ENCODE results near the gene TOM1.

The TOM1 gene

DNA sequence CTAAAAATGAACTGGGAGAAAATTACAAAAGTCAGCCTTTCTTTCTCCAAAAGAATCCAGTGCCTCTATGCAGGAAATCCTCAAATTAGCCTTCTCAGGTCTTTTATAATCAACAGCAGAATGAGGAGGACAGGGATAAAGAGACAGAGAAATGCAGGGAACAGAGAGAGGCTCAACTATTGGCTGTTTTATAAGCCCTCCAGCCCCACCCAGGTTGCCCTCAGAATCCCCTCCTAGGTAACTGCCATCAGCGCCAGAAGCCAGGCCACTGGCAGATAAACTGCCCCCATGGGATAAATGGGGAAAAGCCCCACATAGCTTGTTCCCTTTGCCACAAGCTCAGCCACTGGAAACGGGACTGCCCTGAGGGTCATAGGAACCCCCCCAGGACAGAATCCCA, 70.3 kb downstream of the TOM1 start:
- no peak for DNase-seq (ENCODE audit: low read depth in 2 of 2)

DNA sequence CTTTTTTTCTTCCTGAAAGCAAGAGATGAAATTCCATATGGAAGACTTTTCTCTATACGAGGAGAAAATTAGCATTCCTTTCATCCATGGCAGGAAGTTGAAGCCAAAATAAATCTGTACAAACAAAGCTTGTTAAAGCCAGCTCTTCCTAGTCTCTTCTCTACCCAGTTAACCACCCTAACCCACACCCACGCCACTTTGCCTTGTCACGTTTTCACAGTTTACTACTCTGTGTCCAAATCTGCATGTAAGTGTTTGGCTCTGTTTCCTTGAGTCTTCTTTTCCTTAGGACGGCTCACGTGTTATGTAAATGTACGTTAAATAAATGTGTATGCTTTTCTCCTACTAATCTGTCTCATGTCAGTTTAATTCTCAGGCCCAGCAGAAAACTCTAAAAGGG, 74.1 kb downstream of the TOM1 start:
- DNase-seq (ENCODE audit: low read depth in 2 of 2) = no peak

DNA sequence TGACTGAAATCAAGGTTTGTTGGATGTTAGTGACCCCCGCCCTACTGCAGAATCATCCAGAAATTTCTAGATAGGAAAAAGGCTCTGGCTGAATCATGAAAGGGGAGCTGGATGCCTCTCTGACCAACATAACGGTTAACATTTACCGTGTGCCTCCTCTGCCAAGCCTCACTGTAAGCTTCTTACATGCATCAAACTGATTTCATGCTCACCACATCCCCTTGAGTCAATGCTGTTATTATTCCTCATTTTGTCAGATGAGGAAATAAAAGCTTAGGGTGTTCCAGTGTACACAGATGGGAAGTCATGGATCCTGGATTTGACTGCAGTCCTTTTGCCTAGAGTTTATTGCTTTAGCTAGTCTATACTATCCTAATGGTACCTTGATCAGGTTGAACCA, 75.3 kb downstream of the TOM1 start:
- no peak for DNase-seq (ENCODE audit: low read depth in 2 of 2)

DNA sequence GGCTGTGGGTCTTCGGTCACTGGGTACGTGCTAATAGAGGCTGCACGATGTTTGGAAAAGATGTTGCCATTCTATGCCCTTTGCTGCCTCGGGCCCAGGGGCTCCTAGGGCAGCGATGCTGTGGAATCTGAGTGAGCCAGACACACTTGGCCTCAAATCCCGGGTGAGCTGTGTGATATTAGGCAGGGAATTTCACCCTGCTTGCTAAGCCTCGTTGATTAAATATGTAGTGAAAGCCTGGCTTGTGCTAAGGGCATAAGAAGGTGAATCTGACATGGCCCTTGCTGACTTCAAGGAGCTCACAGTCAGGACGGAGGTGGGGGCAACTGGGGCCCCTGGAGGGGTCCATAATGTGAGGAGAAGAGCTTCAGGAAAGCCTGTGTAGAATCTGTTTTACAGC, 75.8 kb downstream of the TOM1 start:
- DNase-seq (ENCODE audit: low read depth in 2 of 2) = no peak

DNA sequence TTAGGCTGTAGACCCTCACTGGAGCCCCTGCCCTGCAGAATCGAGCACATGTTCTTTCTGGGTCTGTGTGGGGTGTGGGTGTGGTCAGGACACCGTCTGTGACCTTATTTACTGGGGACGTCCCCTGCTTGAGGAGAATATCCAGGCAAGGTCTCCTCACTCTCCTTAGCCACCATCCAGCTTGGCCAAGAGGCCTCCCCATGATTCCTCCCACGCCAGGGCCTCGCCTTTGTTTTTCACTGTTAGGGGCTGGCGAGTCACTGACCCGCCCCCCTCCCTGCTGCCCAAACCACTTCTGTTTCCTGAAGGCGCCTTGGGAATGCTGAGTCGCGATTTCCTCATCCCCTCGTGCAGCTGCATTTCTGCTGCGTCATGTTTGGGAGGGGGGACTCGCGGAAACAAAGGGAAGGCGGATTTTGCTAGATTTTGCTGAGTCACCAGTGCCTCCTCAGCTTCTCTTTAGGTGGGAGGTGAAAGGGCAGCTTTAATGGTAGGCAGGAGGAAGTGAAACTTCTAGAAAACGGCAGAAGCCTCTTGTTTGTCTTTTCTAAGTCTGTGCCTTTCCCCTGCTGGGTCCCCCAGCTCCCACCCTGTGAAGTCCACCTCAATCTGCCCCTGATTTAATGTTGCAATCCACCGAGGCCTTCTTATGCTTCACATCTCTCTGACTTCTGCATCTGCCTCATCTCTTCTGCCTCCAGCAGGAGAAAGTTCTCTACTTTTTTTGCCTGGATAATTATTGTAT, 77.2 kb downstream of the TOM1 start:
- no peak for DNase-seq (ENCODE audit: low read depth in 2 of 2)

DNA sequence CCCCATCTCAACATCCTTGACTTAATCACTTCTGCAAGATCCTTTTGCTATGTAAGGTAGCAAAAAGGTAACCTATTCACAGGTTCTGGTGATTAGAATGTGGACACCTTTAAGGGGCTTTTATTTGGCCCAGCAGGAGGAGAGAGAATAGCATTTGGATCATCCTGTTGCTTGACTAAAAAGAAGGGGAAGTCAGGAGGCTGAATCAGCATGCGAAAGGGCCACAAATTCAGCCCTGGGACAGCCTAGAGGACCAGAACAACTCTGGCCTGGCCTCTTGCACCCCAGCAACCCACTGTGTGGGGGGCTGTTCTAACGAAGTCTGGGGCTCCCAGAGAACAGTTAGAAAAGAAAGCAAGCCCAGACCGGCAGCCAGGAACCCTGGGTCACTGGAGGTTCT, 78.0 kb downstream of the TOM1 start:
- no peak for DNase-seq (ENCODE audit: low read depth in 2 of 2)

DNA sequence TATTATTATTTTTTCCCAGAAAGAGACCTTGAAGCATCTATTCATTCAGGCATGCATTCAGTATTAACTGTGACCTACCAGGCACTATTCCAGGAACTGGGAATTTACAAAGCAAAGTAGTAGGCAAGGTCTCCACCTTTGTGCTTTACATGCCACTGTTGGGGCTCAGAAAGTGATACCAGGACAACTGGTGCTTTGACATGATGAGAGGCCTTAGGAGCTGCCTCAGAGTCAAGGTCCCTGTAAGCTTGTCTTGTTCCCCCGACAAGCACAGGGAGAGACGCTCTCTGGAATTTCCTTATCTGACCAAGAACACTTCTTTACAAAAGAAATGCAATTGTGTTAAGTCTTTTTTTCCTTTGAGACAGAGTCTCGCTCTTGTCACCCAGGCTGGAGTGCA, 78.9 kb downstream of the TOM1 start:
- no peak for DNase-seq (ENCODE audit: low read depth in 2 of 2)

DNA sequence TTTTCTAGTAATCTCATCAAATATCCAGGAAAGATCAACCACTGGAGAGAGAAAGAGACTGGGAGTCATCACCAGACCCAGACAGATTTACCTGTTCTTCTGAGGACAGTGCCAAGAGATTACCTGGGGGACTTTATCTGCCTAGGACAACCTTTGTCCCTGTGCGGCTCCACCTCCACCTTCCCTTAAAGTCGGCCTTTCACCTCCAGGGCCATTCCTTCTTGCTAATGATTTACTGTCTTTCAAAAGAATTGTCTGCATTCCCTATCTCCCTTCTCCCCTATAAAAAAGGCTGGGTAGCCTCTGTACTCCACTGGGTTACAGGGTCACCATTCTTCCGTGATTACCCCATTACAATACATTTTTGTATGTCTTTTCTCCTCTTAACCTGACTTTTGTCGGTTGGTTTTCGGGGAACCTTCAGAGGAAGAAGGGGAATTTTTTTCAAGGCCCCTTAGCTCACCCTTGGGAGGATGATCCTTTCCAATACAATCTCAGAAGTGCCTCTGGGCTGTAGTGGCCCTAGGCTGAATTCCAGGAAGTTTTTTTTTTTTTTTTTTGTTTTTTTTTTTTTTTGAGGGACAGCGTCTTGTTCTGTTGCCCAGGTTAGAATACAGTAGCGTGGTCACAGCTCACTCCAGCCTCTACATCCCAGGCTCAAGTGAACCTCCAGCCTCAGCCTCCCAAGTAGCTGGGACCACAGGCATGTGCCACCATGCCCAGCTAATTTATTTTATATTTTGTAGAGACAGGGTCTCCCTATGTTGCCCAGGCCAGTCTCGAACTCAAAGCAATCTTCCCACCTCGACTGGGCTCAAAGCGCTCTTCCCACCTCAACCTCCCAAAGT, 79.7 kb downstream of the TOM1 start:
- DNase-seq (ENCODE audit: low read depth in 2 of 2) = no peak

DNA sequence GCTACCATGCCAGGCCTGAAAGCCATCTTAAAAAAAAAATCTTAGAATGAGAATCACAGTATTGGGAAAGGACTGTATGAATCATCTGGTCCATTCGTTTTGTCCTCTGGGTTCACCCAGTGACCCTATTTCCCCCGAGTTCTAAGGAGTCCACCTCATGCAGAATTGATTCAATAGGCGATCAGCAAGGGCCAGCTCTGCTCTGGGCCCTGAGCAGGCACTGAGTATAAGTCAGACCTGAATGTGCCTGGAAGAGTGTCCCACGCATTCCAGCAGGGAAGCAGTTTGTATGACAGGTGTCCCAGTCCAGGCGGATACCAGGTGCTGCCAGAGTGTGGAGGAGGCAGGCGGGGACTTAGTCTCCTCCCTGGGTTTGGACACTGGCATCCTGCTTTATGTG, 80.3 kb downstream of the TOM1 start:
- no peak for DNase-seq (ENCODE audit: low read depth in 2 of 2)

DNA sequence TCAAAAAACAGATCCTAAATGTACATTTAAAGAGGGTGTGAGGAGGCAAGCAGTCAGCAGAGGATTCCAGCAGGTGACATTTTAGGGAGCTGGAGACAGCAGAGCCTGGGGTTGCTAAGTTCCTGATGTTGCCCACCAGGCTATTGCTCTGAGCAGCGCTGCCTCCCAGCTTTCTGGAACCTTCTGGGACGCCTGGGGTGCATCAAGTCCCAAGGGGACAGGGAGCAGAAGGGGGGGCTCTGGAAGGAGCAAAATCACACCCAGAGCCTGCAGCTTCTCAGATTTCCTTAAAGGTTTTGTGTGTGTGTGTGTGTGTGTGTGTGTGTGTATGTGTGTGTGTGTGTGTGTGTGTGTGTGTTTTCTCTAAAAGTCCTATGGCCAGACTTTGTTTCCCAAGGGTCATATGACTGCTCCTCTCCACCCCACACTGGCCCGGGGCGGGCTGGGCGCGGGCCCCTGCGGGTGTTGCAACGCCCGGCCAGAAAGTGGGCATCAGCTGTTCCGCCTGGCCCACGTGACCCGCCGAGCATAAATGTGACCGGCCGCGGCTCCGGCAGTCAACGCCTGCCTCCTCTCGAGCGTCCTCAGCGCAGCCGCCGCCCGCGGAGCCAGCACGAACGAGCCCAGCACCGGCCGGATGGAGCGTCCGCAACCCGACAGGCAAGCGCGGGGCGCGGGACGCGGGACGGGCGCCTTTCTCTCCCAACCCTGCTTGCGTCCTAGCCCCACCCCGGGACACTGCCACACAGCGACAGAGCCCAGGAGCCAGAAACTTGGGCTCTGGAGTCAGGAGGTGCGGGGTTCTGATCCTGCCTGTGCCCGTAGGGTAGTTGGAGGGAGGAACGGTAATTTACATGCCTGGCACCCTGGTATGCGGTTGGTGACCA, 81.1 kb downstream of the TOM1 start, which contains the start of gene HMOX1:
Gene HMOX1 (plus strand): TSS at position 560 of the 887 bp plus-strand sequence. CDS start 78 bp downstream, at position 638.
- peak in 1 of 2 donors; percentile 37 for DNase-seq (ENCODE audit: low read depth in 2 of 2)

DNA sequence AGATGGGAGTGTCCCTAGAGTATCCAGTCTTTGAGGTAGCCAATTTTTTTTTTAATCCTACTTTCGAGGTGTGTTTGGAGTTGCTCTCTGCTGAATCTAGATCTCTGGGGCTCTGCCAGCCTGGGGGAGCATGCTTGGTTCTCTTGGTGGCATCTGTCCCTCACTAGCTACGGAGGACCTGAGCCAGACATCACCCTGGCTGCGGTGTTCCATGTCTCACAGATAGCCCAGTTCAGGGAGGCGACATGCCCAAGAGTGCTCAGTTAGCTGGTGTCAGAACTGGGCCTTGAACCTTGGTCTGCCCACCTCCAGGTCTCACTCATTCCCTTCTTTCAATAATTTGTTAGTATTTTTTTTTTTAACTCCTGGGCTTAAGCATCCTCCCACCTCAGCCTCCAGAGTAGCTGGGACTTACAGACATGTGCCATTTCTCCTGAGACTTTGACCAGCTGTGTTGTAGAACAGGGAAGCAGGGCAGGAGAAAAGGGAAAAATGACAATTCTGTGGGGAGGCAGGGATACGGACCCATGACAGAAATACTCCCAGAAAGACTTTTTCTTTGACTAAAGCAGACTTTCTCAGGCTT, 81.8 kb downstream of the TOM1 start:
- DNase-seq (ENCODE audit: low read depth in 2 of 2) = no peak

DNA sequence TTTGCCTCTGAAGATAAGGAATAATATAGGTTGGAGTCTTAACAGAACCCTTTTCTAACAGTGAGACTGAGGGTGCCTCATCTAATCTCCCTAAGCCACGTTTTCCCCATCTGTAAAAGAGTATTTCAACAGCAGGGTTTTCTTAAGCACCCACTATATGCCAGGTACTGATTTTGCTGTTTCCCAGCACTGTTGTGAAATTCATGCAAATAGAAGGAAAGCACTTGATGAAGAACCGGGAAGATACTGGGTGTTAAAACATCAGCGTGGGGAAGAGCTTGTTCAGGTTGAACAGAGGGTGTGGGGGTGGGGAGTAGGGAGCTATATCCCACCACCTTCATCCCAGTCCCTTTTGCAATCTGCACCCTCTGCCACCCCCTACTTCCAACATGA, 84.0 kb downstream of the TOM1 start:
- DNase-seq (ENCODE audit: low read depth in 2 of 2) = no peak

DNA sequence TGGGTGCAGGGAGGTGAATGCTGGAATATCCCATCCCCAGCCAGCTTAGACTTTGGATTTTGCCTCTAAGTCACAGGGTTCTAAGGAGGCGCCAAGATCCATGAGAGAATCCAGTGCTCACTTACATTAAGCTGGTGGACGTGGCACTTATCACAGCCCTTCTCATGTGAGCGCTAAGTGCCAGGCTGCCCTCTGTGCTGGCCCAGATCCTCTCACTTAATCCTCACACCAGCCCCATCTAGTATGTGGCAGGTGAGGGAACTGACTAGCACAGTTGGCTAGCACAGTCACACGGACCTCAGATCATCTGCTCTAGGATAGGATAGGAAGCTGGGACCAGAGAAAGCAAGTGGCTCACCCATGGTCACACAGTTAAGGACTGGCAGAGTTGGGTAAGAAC, 84.8 kb downstream of the TOM1 start:
- DNase-seq (ENCODE audit: low read depth in 2 of 2) = no peak

DNA sequence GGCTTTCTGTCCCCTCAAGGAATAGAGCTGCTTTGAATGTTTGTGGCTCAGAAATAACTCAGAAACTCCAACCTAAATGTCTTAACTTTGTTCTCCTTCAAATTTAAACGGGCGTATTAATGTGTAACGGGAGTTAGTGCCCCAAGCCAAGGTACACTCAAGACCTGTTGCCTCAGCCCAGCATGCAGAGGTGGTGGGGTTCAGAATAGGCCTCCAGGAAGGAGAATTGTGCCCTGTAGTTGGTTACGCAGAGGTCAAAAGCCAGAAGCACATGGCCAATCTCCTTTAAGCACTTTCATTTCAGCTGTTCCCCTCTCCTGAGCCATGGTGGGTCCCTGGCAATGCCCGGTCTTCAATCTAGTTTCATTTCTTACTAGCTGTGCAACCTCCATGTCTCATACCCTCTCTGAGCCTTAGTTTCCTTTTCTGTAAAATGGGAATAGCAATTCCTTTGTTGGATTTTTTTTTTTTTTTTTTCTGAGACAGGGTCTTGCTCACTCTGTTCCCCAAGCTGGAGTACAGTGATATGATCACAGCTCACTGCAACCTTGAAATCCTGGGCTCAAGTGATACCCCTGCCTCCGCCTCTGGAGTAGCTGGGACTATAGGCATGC, 85.4 kb downstream of the TOM1 start:
- no peak for DNase-seq (ENCODE audit: low read depth in 2 of 2)

DNA sequence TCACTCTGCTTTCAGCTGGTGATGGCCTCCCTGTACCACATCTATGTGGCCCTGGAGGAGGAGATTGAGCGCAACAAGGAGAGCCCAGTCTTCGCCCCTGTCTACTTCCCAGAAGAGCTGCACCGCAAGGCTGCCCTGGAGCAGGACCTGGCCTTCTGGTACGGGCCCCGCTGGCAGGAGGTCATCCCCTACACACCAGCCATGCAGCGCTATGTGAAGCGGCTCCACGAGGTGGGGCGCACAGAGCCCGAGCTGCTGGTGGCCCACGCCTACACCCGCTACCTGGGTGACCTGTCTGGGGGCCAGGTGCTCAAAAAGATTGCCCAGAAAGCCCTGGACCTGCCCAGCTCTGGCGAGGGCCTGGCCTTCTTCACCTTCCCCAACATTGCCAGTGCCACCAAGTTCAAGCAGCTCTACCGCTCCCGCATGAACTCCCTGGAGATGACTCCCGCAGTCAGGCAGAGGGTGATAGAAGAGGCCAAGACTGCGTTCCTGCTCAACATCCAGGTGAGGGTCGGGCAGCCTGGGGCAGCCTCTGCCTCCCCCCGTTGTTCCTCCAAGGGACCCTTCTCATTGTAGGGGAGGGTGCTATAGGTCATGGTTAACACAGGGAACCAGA, 87.1 kb downstream of the TOM1 start:
- DNase-seq (ENCODE audit: low read depth in 2 of 2) = no peak

DNA sequence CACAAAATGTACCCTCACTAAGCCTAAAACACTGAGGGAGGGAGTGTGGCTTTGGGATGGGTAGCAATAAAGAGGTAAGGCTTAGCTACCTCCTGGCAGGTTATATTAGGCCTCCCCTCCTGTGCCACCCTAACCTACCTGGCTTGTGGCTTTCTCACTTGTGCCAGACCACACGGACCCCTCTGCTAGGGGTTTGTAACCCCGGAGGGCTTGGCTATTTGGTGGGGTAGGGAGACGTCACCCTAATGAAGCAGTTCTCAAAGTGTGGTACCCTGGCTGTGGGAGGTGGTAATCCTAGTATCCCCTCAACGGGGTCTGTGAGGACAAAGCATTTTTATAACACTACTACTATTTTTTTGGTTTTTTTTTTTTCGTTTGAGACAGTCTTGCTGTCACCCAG, 91.2 kb downstream of the TOM1 start:
- no peak for DNase-seq (ENCODE audit: low read depth in 2 of 2)

DNA sequence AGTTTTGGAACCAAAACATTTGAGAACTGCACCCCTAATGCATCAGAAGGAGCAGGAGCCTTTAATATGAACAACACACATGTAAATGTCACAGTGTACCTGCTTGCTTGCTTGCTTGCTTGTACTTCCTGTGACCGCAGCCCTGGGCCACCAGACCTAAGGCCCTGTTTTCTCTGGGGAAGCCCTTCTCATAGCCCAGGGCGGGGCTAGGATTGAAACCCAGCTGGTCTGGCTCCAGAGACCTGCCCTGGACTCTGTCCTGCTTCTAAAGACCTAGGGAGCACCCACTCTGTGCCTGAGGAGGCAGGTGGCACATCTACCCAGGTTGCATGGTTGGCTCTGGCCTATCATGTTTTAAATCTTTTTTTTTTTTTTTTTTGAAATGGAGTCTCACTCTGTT, 92.7 kb downstream of the TOM1 start:
- no peak for DNase-seq (ENCODE audit: low read depth in 2 of 2)

DNA sequence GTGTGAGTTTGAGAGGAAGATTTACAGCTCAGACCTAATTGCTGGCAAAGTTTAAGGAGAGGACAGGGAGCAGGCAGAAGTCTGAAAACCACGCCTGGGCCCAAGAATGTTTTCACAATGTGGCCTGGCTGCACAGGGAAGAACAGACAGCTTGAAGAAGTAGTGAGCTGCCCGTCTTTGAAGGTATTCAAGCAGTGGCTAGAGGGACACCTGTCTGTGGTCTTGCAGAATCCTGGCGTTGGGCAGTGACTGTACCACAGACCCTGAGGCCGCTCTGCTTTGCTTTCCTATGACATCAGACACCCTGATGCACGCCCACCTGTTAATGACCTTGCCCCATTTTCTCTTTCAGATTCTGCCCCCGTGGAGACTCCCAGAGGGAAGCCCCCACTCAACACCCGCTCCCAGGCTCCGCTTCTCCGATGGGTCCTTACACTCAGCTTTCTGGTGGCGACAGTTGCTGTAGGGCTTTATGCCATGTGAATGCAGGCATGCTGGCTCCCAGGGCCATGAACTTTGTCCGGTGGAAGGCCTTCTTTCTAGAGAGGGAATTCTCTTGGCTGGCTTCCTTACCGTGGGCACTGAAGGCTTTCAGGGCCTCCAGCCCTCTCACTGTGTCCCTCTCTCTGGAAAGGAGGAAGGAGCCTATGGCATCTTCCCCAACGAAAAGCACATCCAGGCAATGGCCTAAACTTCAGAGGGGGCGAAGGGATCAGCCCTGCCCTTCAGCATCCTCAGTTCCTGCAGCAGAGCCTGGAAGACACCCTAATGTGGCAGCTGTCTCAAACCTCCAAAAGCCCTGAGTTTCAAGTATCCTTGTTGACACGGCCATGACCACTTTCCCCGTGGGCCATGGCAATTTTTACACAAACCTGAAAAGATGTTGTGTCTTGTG, 93.7 kb downstream of the TOM1 start:
- DNase-seq (ENCODE audit: low read depth in 2 of 2) = no peak

DNA sequence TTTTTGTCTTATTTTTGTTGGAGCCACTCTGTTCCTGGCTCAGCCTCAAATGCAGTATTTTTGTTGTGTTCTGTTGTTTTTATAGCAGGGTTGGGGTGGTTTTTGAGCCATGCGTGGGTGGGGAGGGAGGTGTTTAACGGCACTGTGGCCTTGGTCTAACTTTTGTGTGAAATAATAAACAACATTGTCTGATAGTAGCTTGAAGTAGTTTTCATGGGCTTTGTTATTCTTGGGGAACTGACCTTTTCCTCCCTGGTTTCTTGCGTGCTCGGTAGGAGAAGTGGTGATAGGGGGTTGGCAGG, 94.3 kb downstream of the TOM1 start:
- DNase-seq (ENCODE audit: low read depth in 2 of 2) = no peak
